T follicular helper cell (primary cell): ENCODE data around the gene SLC25A17.
"Not testable (repeated sequence)": the region's sequence is repeated elsewhere in the genome, so short reads cannot be mapped to it uniquely, and the experiment has no call there.

Experiments used
- DNase-seq: peaks from one replicate; pipeline ENCODE4 v3.0.0-alpha.2; 2020; ENCODE audit warnings: low read depth
- total RNA-seq, 2 experiments: gene quantifications; one replicate each; lab custom pipeline; 2026; lab: John Stamatoyannopoulos, UW

The SLC25A17 gene
- 18.6 to 28.4 reads per million in 2 experiments for total RNA-seq

- peak; percentile 83 for DNase-seq
Measured at GRCh38 chr22:40818747-40819598, at the start of gene SLC25A17. SLC25A17 (minus strand) TSS chr22:40819346; CDS start chr22:40819248, 98 bp downstream.

GRCh38 chr22:40868379-40868778 is 49.2 kb upstream of the SLC25A17 start:
- DNase-seq: not testable (repeated sequence)

- DNase-seq: no peak
Measured at GRCh38 chr22:40867109-40867508, 48.0 kb upstream of the SLC25A17 start.

GRCh38 chr22:40862537-40862936 is 43.4 kb upstream of the SLC25A17 start:
- DNase-seq: no peak

- DNase-seq: no peak
Measured at GRCh38 chr22:40862013-40862412, 42.9 kb upstream of the SLC25A17 start, which contains the start of gene DNAJB7. DNAJB7 (minus strand) TSS chr22:40862113; CDS start chr22:40861994, 119 bp downstream.

GRCh38 chr22:40857309-40857855 is 38.2 kb upstream of the SLC25A17 start:
- DNase-seq: no peak

- DNase-seq: peak; percentile 96
Measured at GRCh38 chr22:40856513-40857308, 37.6 kb upstream of the SLC25A17 start, which contains the start of the genes ST13 and XPNPEP3. ST13 (minus strand) TSS chr22:40856639; CDS start chr22:40856540, 99 bp downstream. XPNPEP3 (plus strand) TSS chr22:40857148; CDS start chr22:40857182, 34 bp downstream.

- DNase-seq: peak; percentile 5
Measured at GRCh38 chr22:40855979-40856512, 36.9 kb upstream of the SLC25A17 start.

GRCh38 chr22:40855071-40855978 is 36.2 kb upstream of the SLC25A17 start:
- DNase-seq: no peak

GRCh38 chr22:40853961-40854360 is 34.8 kb upstream of the SLC25A17 start:
- DNase-seq: no peak

GRCh38 chr22:40853333-40853732 is 34.2 kb upstream of the SLC25A17 start:
- DNase-seq: no peak

- not testable (repeated sequence) for DNase-seq
Measured at GRCh38 chr22:40845816-40846215, 26.7 kb upstream of the SLC25A17 start.

- DNase-seq: no peak
Measured at GRCh38 chr22:40844951-40845350, 25.8 kb upstream of the SLC25A17 start.

- no peak for DNase-seq
Measured at GRCh38 chr22:40838486-40838885, 19.3 kb upstream of the SLC25A17 start.

- no peak for DNase-seq
Measured at GRCh38 chr22:40834619-40835018, 15.5 kb upstream of the SLC25A17 start.

- DNase-seq: no peak
Measured at GRCh38 chr22:40829131-40829530, 10.0 kb upstream of the SLC25A17 start.

- DNase-seq: no peak
Measured at GRCh38 chr22:40826984-40827741, 8.0 kb upstream of the SLC25A17 start.

- DNase-seq: not testable (repeated sequence)
Measured at GRCh38 chr22:40826292-40826691, 7.1 kb upstream of the SLC25A17 start.

- DNase-seq: no peak
Measured at GRCh38 chr22:40823426-40823825, 4.3 kb upstream of the SLC25A17 start.

GRCh38 chr22:40819599-40820140 is 524 bp upstream of the SLC25A17 start:
- no peak for DNase-seq
